OCI-LY3 (cell line): ENCODE results near the gene PREP.

Experiments used
- CTCF ChIP-seq: fragments of 200-600, 300-600 bp; sonication (generic); IDR thresholded peaks from 2 replicates; pipeline ENCODE4 v1.5.1; 2014; ENCODE audit warnings: antibody characterized with exemption, low read length, low read depth
- EZH2phosphoT487 ChIP-seq: fragments of 200-600 bp; shearing (Covaris generic); IDR thresholded peaks from 2 replicates; pipeline ENCODE4 v1.6.1; 2018; ENCODE audit warnings: antibody characterized with exemption, mixed run types, low read depth

- TF ChIP-seq CTCF = no peak
- TF ChIP-seq EZH2phosphoT487 = no peak
Measured at GRCh38 chr6:105348897-105349296, 54.0 kb downstream of the PREP start.
